ENCODE results near the gene PHYHD1.

GRCh38 chr9:128910906-128911305, 9.9 kb upstream of the PHYHD1 start:
- TF ChIP-seq CTCF (IDR thresholded peaks at IDR 0.05) (no peak), SMC3 (IDR thresholded peaks at IDR 0.05; ENCODE audit: low read depth, low read length) (no peak), RCOR1 (IDR thresholded peaks at IDR 0.05; ENCODE audit: low read length) (no peak), POLR2AphosphoS5 (IDR thresholded peaks at IDR 0.05; ENCODE audit: low read depth, low read length) (no peak), JUND (IDR thresholded peaks at IDR 0.05) (no peak), EZH2phosphoT487 (IDR thresholded peaks at IDR 0.05; ENCODE audit: borderline replicate concordance, low read depth) (no peak), EP300 (IDR thresholded peaks at IDR 0.05; ENCODE audit: borderline replicate concordance in 1 of 2, low read depth in 1 of 2, low read length in 1 of 2) (no peak), GABPA (IDR thresholded peaks at IDR 0.05; ENCODE audit: low read depth) (no peak), TAF1 (IDR thresholded peaks at IDR 0.05; ENCODE audit: borderline replicate concordance, low read depth, low read length) (no peak), CHD2 (IDR thresholded peaks at IDR 0.05; ENCODE audit: low read length, partially characterized antibody) (no peak), NRF1 (IDR thresholded peaks at IDR 0.05; ENCODE audit: low read depth, low read length) (no peak), ZBTB33 (IDR thresholded peaks at IDR 0.05; ENCODE audit: borderline replicate concordance, low read depth) (no peak), YY1 (IDR thresholded peaks at IDR 0.05; ENCODE audit: low read depth) (no peak)
- TF ChIP-seq, protein P1, sequence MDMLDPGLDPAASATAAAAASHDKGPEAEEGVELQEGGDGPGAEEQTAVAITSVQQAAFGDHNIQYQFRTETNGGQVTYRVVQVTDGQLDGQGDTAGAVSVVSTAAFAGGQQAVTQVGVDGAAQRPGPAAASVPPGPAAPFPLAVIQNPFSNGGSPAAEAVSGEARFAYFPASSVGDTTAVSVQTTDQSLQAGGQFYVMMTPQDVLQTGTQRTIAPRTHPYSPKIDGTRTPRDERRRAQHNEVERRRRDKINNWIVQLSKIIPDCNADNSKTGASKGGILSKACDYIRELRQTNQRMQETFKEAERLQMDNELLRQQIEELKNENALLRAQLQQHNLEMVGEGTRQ (IDR thresholded peaks at IDR 0.05; ENCODE audit: borderline replicate concordance, low read depth, low read length), result no peak

Data from SK-N-SH (cell line).